ENCODE measurements around the gene TAF5.

DNA sequence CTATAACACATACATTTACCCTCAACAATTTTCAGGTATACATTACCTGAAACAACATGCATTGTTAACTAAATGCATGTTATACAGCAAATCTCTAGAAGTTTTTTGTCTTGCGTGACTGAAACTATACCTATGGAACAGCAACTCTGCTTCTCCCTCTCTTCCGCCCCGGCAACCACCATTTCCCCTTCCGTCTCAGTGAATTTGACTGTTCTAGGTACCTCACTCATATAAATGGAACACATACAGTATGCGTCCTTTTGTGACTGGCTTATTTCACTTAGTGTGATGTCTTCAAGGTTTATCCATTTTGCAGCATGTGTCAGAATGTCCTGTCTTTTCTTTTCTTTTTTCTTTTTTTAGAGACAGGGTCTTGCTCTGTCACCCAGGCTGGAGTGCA, 61.9 kb downstream of the TAF5 start:
- TF ChIP-seq, protein P1, sequence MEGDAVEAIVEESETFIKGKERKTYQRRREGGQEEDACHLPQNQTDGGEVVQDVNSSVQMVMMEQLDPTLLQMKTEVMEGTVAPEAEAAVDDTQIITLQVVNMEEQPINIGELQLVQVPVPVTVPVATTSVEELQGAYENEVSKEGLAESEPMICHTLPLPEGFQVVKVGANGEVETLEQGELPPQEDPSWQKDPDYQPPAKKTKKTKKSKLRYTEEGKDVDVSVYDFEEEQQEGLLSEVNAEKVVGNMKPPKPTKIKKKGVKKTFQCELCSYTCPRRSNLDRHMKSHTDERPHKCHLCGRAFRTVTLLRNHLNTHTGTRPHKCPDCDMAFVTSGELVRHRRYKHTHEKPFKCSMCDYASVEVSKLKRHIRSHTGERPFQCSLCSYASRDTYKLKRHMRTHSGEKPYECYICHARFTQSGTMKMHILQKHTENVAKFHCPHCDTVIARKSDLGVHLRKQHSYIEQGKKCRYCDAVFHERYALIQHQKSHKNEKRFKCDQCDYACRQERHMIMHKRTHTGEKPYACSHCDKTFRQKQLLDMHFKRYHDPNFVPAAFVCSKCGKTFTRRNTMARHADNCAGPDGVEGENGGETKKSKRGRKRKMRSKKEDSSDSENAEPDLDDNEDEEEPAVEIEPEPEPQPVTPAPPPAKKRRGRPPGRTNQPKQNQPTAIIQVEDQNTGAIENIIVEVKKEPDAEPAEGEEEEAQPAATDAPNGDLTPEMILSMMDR (conservative IDR thresholded peaks at IDR 0.05; ENCODE audit: low read depth, low read length), result no peak
- TF ChIP-seq POLR2A (IDR thresholded peaks at IDR 0.05; ENCODE audit: low read depth, low read length) (no peak), RFX5 (IDR thresholded peaks at IDR 0.05; ENCODE audit: low read depth, low read length) (no peak), MAFK (IDR thresholded peaks at IDR 0.05; ENCODE audit: low read depth, low read length) (no peak), RAD21 (IDR thresholded peaks at IDR 0.05; ENCODE audit: low read length) (no peak), SMC3 (IDR thresholded peaks at IDR 0.05; ENCODE audit: low read depth, low read length) (no peak), NFE2L2 (IDR thresholded peaks at IDR 0.05; ENCODE audit: low read depth, low read length) (no peak)
- TF ChIP-seq, protein P2, sequence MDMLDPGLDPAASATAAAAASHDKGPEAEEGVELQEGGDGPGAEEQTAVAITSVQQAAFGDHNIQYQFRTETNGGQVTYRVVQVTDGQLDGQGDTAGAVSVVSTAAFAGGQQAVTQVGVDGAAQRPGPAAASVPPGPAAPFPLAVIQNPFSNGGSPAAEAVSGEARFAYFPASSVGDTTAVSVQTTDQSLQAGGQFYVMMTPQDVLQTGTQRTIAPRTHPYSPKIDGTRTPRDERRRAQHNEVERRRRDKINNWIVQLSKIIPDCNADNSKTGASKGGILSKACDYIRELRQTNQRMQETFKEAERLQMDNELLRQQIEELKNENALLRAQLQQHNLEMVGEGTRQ (IDR thresholded peaks at IDR 0.05; ENCODE audit: low read depth, low read length), result no peak

Data from IMR-90 (cell line).